Panc1 (cell line): Measurements from ENCODE around the gene EEF2. TPM values are rescaled to one million over a fixed set of nuclear protein-coding genes. Genes with fewer than 3 reads are reported as not detected.
"Not testable (repeated sequence)": the region's sequence is repeated elsewhere in the genome, so short reads cannot be mapped to it uniquely, and the experiment has no call there.

Experiments used
- ATAC-seq: fragments of 200-7000 bp; cut with Tn5 transposase; 2 replicates; pipeline ENCODE4 v1.9.1; 2020; ENCODE audit warnings: mild to moderate bottlenecking, moderate library complexity
- BruUV-seq: library from RNA; stranded (reverse); fragments of 400-500 nt; replicated peaks from 2 replicates; lab custom pipeline; 2021; lab: Mats Ljungman, UMichigan
- CTCF ChIA-PET: fragments of 300-600 bp; sonication (Branson Sonifier 250); formaldehyde crosslinking; loops from one replicate; lab custom pipeline; 2022; ENCODE audit warnings: antibody characterized with exemption; lab: Charles Lee
- POLR2A ChIA-PET: fragments of 300-600 bp; sonication (Branson Sonifier 250); formaldehyde crosslinking; loops from one replicate; lab custom pipeline; 2022; ENCODE audit warnings: antibody characterized with exemption; lab: Charles Lee
- DNase-seq: peaks from one replicate; pipeline ENCODE4 v3.0.0-alpha.2; 2010; ENCODE audit warnings: low read depth, low spot score
- H3K27ac ChIP-seq: 2 replicates; pipeline ENCODE4 v1.5.1; 2011; ENCODE audit warnings: mild to moderate bottlenecking, low read length, inconsistent platforms
- H3K27me3 ChIP-seq: fragments of 200-500 bp; sonication (Bioruptor generic); 2 replicates; pipeline ENCODE4 v1.6.0; 2014; ENCODE audit warnings: low read length, inconsistent platforms; ENCODE audit not compliant: control insufficient read depth, insufficient read depth
- H3K36me3 ChIP-seq: fragments of 200-500 bp; sonication (Bioruptor generic); 2 replicates; pipeline ENCODE4 v1.5.1; 2014; ENCODE audit warnings: inconsistent platforms, mild to moderate bottlenecking, low read length, moderate library complexity; ENCODE audit not compliant: control insufficient read depth, insufficient read depth
- H3K4me1 ChIP-seq: 2 replicates; pipeline ENCODE4 v1.5.1; 2011; ENCODE audit warnings: inconsistent platforms, mild to moderate bottlenecking, low read length, moderate library complexity; ENCODE audit not compliant: control insufficient read depth, insufficient read depth
- H3K4me3 ChIP-seq, 2 experiments: 2 replicates each; pipeline ENCODE4 v1.5.1; 2011 to 2012; ENCODE audit warnings: low read depth in 2 of 2, low read length in 2 of 2, mild to moderate bottlenecking in 2 of 2, inconsistent platforms in 1 of 2, moderate library complexity in 1 of 2
- H3K9me3 ChIP-seq: fragments of 200-500 bp; sonication (Bioruptor generic); 2 replicates; pipeline ENCODE4 v1.5.1; 2014; ENCODE audit warnings: low read depth, mild to moderate bottlenecking, inconsistent platforms, low read length, moderate library complexity; ENCODE audit not compliant: control insufficient read depth, insufficient read depth
- POLR2AphosphoS5 ChIP-seq: IDR thresholded peaks from 2 replicates; pipeline ENCODE4 v1.6.1; 2012; ENCODE audit warnings: mild to moderate bottlenecking, low read depth, low read length, moderate library complexity
- REST ChIP-seq, 2 experiments: IDR thresholded peaks; 2 replicates each; pipeline ENCODE4 v1.6.1; 2011 to 2012; ENCODE audit warnings: low read depth in 2 of 2, control low read depth in 1 of 2, low read length in 1 of 2, mild to moderate bottlenecking in 1 of 2, moderate library complexity in 1 of 2; ENCODE audit not compliant: insufficient read depth in 1 of 2
- SIN3A ChIP-seq: IDR thresholded peaks from 2 replicates; pipeline ENCODE4 v1.6.1; 2012; ENCODE audit warnings: low read depth, mild to moderate bottlenecking, low read length, moderate library complexity, borderline replicate concordance; ENCODE audit not compliant: insufficient read depth
- TCF7L2 ChIP-seq: IDR thresholded peaks from 2 replicates; pipeline ENCODE4 v1.6.1; 2011; ENCODE audit warnings: mild to moderate bottlenecking, low read depth, low read length, inconsistent platforms
- in situ Hi-C: cut with HindIII; loops from 2 replicates; pipeline ENCODE4 v1.10.0; 2016; ENCODE audit warnings: low sequenced_read_pairs, low pct_unique_long_range_greater_than_20kb
- intact Hi-C: fragments of 100-400 bp; cut with micrococcal nuclease; formaldehyde crosslinking; loops from one replicate; pipeline ENCODE4 v1.10.0; 2022; ENCODE audit not compliant: unreplicated experiment
- total RNA-seq: library from RNA; stranded (reverse); gene quantifications from one replicate; pipeline ENCODE4 v1.2.1, GENCODE V29; 2021; ENCODE audit not compliant: unreplicated experiment
- TF ChIP-seq, protein P1 (sequence below): fragments of 450-650 bp; IDR thresholded peaks from 2 replicates; pipeline ENCODE4 v1.5.1; 2017; ENCODE audit warnings: mild to moderate bottlenecking

EEF2 gene
- total RNA-seq, 1 experiment from 2014 or later, result 1,391 TPM

DNA sequence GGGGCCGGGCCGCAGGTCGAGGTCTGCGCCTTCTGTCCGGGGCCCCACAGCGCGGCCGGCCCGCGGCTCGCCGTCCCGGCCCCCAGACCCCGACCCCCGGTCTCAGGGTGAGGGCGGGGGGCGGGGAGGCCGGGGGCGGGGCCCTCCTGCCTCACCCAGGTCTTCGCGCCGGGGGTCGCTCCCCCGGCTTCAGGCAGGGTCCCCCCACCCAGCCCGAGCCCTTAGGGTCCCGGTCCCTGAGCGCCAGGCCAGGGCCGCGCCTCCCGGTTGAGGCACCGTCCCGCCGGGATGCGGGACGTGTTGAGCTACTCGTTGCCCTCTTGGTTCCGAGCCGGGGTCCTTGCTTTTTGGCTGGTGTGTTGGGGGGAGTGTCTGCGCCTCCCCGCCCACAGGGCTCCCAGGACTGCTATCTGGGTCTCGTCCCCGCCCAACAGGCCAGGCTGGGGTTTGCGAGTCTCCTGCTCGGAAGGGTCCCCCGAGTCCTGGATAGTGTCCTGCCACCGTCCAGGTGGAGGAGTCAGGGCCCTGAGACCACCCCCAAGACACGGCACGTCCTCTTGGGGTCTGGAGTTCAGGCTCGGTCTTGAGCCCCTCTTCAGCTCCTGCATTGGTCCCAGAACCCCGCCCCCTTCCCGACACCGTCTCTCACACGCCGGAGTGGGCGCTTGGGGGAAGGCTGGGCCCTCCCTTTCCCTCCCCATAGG, 22.7 kb upstream of the EEF2 start:
- ChIA-PET POLR2A (no interaction called here), CTCF (interaction anchor here (0.7 kb wide), 1 partner anchor 19 kb away, joined by 12 read pairs; no protein-coding TSS in a partner anchor)
- in situ Hi-C loops, result no loop called here
- Histone ChIP-seq H3K4me3 (peak overlapping the region; percentile 84 to 89), H3K9me3 (no peaks in the 10 kb centered on the region), H3K27me3 (no peaks in the 10 kb centered on the region), H3K4me1 (peaks cover 16% of the 10 kb centered on the region), H3K27ac (peak overlapping the region; percentile 74), H3K36me3 (0 out of 2 replicates have a peak, but pooled peaks cover 2% of the 10 kb centered on the region)
- TF ChIP-seq TCF7L2 (no peak), POLR2AphosphoS5 (no peak), REST (IDR thresholded peaks at IDR 0.05; ENCODE audit: insufficient read depth in 1 of 2, low read depth in 2 of 2, low read length in 1 of 2) (no peak), SIN3A (no peak)
- TF ChIP-seq, protein P1, sequence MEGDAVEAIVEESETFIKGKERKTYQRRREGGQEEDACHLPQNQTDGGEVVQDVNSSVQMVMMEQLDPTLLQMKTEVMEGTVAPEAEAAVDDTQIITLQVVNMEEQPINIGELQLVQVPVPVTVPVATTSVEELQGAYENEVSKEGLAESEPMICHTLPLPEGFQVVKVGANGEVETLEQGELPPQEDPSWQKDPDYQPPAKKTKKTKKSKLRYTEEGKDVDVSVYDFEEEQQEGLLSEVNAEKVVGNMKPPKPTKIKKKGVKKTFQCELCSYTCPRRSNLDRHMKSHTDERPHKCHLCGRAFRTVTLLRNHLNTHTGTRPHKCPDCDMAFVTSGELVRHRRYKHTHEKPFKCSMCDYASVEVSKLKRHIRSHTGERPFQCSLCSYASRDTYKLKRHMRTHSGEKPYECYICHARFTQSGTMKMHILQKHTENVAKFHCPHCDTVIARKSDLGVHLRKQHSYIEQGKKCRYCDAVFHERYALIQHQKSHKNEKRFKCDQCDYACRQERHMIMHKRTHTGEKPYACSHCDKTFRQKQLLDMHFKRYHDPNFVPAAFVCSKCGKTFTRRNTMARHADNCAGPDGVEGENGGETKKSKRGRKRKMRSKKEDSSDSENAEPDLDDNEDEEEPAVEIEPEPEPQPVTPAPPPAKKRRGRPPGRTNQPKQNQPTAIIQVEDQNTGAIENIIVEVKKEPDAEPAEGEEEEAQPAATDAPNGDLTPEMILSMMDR, result no peak
- BruUV-seq, result no TSS peak
- ATAC-seq (peak; percentile 31), DNase-seq (no peak)
- intact Hi-C loops, result no loop called here

DNA sequence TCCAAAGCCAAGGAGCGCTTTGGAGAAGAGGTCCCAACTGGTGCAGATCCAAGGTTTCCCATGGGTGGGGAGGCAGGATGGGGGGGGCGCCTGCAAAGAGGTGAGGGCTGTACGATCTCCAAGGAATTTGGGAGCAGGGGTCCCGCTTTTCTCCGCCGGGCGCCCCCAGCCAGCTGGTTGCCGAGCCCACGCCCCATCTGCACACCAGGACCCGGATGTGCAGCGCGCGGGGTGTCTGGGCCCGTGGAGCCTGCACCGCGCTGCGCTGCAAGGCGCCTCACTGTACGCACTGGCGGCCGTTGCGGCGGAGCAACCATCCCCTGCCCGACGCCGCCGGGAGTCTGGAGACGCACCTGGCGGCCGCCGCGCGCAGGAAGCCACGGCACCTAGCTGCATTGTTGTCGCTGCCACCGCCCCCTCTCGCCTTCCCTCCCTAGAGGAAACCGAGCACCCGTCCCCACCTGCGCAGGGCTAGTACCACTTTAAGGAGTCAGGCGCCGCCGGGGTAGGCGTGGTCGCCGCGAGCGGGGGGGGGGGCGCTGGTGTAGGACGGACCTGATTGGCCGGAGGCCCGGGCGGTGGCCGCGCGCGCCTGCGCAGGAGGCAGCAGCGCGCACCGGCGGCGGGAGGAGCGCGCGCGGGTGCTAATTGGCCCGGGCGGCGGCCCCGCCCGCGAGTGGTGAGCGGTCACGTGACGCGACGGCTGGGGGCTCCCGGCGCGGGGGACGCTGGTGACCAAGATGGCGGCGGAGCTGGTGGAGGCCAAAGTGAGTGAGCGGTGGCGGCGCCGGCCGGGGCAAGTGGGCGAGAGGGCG, 22.0 kb upstream of the EEF2 start, which contains the start of gene PIAS4:
Gene PIAS4, plus strand, starts transcription at position 716 of the 815 bp plus-strand sequence. Its CDS starts 25 bp downstream, at position 741.
- H3K4me3 ChIP-seq, result peak within 1 kb of the TSS; percentile 84 to 89
- peak within 1 kb of the TSS; percentile 81 for H3K27ac ChIP-seq
- intact Hi-C loops, result no loop called here
- BruUV-seq, result TSS peak; percentile 81
- TF ChIP-seq, protein P1, result no peak
- TF ChIP-seq POLR2AphosphoS5 (peak; percentile 63), REST (IDR thresholded peaks at IDR 0.05; ENCODE audit: insufficient read depth in 1 of 2, low read depth in 2 of 2, low read length in 1 of 2) (no peak), SIN3A (peak; percentile 66; the same call in 1 of the 2 replicates), TCF7L2 (no peak)
- in situ Hi-C loops, result no loop called here
- peak; percentile 36 for DNase-seq
- peaks cover 16% of the 10 kb centered on the region for H3K4me1 ChIP-seq
- peak; percentile 97 for ATAC-seq
- H3K27me3 ChIP-seq, result no peaks in the 10 kb centered on the region
- 0 out of 2 replicates have a peak, but pooled peaks cover 2% of the 10 kb centered on the region for H3K36me3 ChIP-seq
- ChIA-PET POLR2A (interaction anchor here (0.7 kb wide), 1 partner anchor 19 kb away, joined by 6 read pairs; no protein-coding TSS in a partner anchor), CTCF (interaction anchor here (0.6 to 0.7 kb wide), 4 partner anchors 60 to 731 kb away, joined by 3 to 9 read pairs (median 6); no protein-coding TSS in a partner anchor)
- no peaks in the 10 kb centered on the region for H3K9me3 ChIP-seq

GRCh38 chr19:4005436-4005835, 20.2 kb upstream of the EEF2 start:
- BruUV-seq, H3K27ac ChIP-seq, DNase-seq, in situ Hi-C loops, H3K9me3 ChIP-seq, H3K36me3 ChIP-seq, CTCF ChIA-PET, ATAC-seq, H3K4me3 ChIP-seq, POLR2A ChIA-PET, H3K27me3 ChIP-seq, intact Hi-C loops: not testable (repeated sequence)
- H3K4me1 ChIP-seq, result peaks cover 16% of the 10 kb centered on the region
